Panc1 (cell line): ENCODE measurements around the gene PCSK2.

Experiments
- CTCF ChIP-seq: fragments of 450-650 bp; IDR thresholded peaks from 2 replicates; pipeline ENCODE4 v1.5.1; 2017; ENCODE audit warnings: mild to moderate bottlenecking
- POLR2AphosphoS5 ChIP-seq: IDR thresholded peaks from 2 replicates; pipeline ENCODE4 v1.6.1; 2012; ENCODE audit warnings: mild to moderate bottlenecking, low read depth, low read length, moderate library complexity
- REST ChIP-seq, 2 experiments: IDR thresholded peaks; 2 replicates each; pipeline ENCODE4 v1.6.1; 2011 to 2012; ENCODE audit warnings: low read depth in 2 of 2, control low read depth in 1 of 2, low read length in 1 of 2, mild to moderate bottlenecking in 1 of 2, moderate library complexity in 1 of 2; ENCODE audit not compliant: insufficient read depth in 1 of 2
- SIN3A ChIP-seq: IDR thresholded peaks from 2 replicates; pipeline ENCODE4 v1.6.1; 2012; ENCODE audit warnings: low read depth, mild to moderate bottlenecking, low read length, moderate library complexity, borderline replicate concordance; ENCODE audit not compliant: insufficient read depth
- TCF7L2 ChIP-seq: IDR thresholded peaks from 2 replicates; pipeline ENCODE4 v1.6.1; 2011; ENCODE audit warnings: mild to moderate bottlenecking, low read depth, low read length, inconsistent platforms

GRCh38 chr20:17365831-17366230 is 139.0 kb downstream of the PCSK2 start:
- TF ChIP-seq CTCF, result no peak
- TF ChIP-seq POLR2AphosphoS5, result no peak
- TF ChIP-seq TCF7L2, result no peak
- no peak for TF ChIP-seq REST (IDR thresholded peaks at IDR 0.05; ENCODE audit: insufficient read depth in 1 of 2, low read depth in 2 of 2, low read length in 1 of 2)
- no peak for TF ChIP-seq SIN3A
